Trophoblast cell (in vitro differentiated cells and primary cell): ENCODE results near the gene IFT52.
"Not testable (repeated sequence)": the region's sequence is repeated elsewhere in the genome, so short reads cannot be mapped to it uniquely, and the experiment has no call there.

Experiments
- DNase-seq, 2 donors: peaks; one replicate each; pipeline ENCODE4 v3.0.0-alpha.2; 2016
- H2AFZ ChIP-seq: 2 replicates; pipeline ENCODE4 v1.6.1; 2013; ENCODE audit warnings: low read length, moderate library complexity, mild to moderate bottlenecking; ENCODE audit not compliant: insufficient read depth, poor library complexity
- H2AK5ac ChIP-seq: 2 replicates; pipeline ENCODE4 v1.6.1; 2013; ENCODE audit warnings: mild to moderate bottlenecking, low read length
- H2BK120ac ChIP-seq: 2 replicates; pipeline ENCODE4 v1.6.1; 2013; ENCODE audit warnings: low read length, mild to moderate bottlenecking, moderate library complexity; ENCODE audit not compliant: insufficient read depth, poor library complexity
- H2BK12ac ChIP-seq: 2 replicates; pipeline ENCODE4 v1.6.1; 2013; ENCODE audit warnings: mild to moderate bottlenecking, low read length, moderate library complexity
- H2BK5ac ChIP-seq: 2 replicates; pipeline ENCODE4 v1.6.1; 2013; ENCODE audit warnings: low read length, low read depth, moderate library complexity, mild to moderate bottlenecking; ENCODE audit not compliant: poor library complexity
- H3K14ac ChIP-seq: 2 replicates; pipeline ENCODE4 v1.6.1; 2013; ENCODE audit warnings: mild to moderate bottlenecking, low read length
- H3K18ac ChIP-seq: 2 replicates; pipeline ENCODE4 v1.6.1; 2013; ENCODE audit warnings: mild to moderate bottlenecking, low read length
- H3K23ac ChIP-seq: 2 replicates; pipeline ENCODE4 v1.6.1; 2013; ENCODE audit warnings: low read length
- H3K27ac ChIP-seq: 2 replicates; pipeline ENCODE4 v1.5.1; 2013; ENCODE audit warnings: low read depth, mild to moderate bottlenecking, inconsistent platforms, low read length, moderate library complexity
- H3K27me3 ChIP-seq: 2 replicates; pipeline ENCODE4 v1.6.1; 2013; ENCODE audit warnings: inconsistent platforms, mild to moderate bottlenecking, low read length, moderate library complexity; ENCODE audit not compliant: insufficient read depth
- H3K36me3 ChIP-seq, 2 experiments: 1 replicate in 1 of 2; 2 replicates in 1 of 2; pipeline ENCODE4 v1.6.1; 2013; ENCODE audit warnings: low read length in 2 of 2, mild to moderate bottlenecking in 2 of 2, moderate library complexity in 1 of 2; ENCODE audit not compliant: insufficient read depth in 2 of 2, control insufficient read depth in 1 of 2
- H3K4ac ChIP-seq: 2 replicates; pipeline ENCODE4 v1.6.1; 2013; ENCODE audit warnings: low read depth, mild to moderate bottlenecking, low read length, moderate library complexity
- H3K4me1 ChIP-seq, 2 experiments: 1 replicate in 1 of 2; 2 replicates in 1 of 2; pipeline ENCODE4 v1.6.1; 2013; ENCODE audit warnings: low read length in 2 of 2, mild to moderate bottlenecking in 2 of 2, moderate library complexity in 1 of 2; ENCODE audit not compliant: insufficient read depth in 2 of 2, control insufficient read depth in 1 of 2
- H3K4me2 ChIP-seq: 2 replicates; pipeline ENCODE4 v1.6.1; 2013; ENCODE audit warnings: inconsistent platforms, mild to moderate bottlenecking, low read length, moderate library complexity
- H3K4me3 ChIP-seq: 2 replicates; pipeline ENCODE4 v1.5.1; 2013; ENCODE audit warnings: mild to moderate bottlenecking, low read depth, low read length, inconsistent platforms
- H3K79me1 ChIP-seq: one replicate; pipeline ENCODE4 v1.6.1; 2013; ENCODE audit warnings: low read length
- H3K79me2 ChIP-seq: 2 replicates; pipeline ENCODE4 v1.6.1; 2013; ENCODE audit warnings: low read length, mild to moderate bottlenecking; ENCODE audit not compliant: control insufficient read depth, insufficient read depth, poor library complexity
- H3K9ac ChIP-seq: 2 replicates; pipeline ENCODE4 v1.6.1; 2013; ENCODE audit warnings: mild to moderate bottlenecking, low read length
- H3K9me3 ChIP-seq: 2 replicates; pipeline ENCODE4 v1.6.1; 2013; ENCODE audit warnings: low read depth, mild to moderate bottlenecking, control low read depth, inconsistent platforms, low read length; ENCODE audit not compliant: insufficient read depth
- H4K12ac ChIP-seq: 2 replicates; pipeline ENCODE4 v1.6.1; 2013; ENCODE audit warnings: low read depth, mild to moderate bottlenecking, low read length, moderate library complexity
- H4K8ac ChIP-seq: 2 replicates; pipeline ENCODE4 v1.6.1; 2013; ENCODE audit warnings: low read depth, mild to moderate bottlenecking, low read length, moderate library complexity
- H4K91ac ChIP-seq: one replicate; pipeline ENCODE4 v1.6.1; 2013; ENCODE audit warnings: low read depth, mild to moderate bottlenecking, low read length, moderate library complexity
- WGBS: extraction: QIAGEN DNeasy Blood & Tissue Kit; methylation state at CpG from one replicate; pipeline ENCODE4 v1.1.7; 2013; ENCODE audit warnings: missing lambda C conversion rate; ENCODE audit not compliant: insufficient read length, insufficient coverage; ENCODE audit errors: extremely low coverage; 5-methylcytosine and 5-hydroxymethylcytosine counted together

IFT52 gene

DNA sequence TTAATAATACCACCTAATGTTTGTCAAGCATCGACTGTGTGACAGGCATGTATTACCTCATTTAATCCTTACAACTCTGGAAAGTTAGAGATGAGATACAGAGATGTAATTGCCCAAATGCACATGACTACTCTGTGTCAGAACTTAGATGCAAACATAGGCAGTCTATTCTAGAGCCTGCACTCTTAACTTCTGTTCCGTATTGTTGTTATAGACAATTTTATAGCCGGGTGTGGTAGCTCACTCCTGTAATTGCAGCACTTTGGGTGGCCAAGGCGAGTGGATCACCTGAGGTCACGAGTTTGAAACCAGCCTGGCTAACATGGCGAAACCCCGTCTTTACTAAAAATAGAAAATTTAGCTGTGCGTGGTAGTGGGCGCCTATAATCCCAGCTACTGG is 15.0 kb downstream of the IFT52 start:
- no peak overlapping the region for H3K4me2 ChIP-seq
- H4K8ac ChIP-seq: no peak overlapping the region
- no peak for DNase-seq
- no peaks in the 10 kb centered on the region for H3K9me3 ChIP-seq
- no peak overlapping the region for H3K27ac ChIP-seq
- H3K4ac ChIP-seq: no peak overlapping the region
- H3K18ac ChIP-seq: no peak overlapping the region
- no peak overlapping the region for H2BK12ac ChIP-seq
- H3K27me3 ChIP-seq: no peaks in the 10 kb centered on the region
- no peaks in the 10 kb centered on the region for H3K79me2 ChIP-seq
- no peak overlapping the region for H4K12ac ChIP-seq
- no peaks in the 10 kb centered on the region for H3K79me1 ChIP-seq
- H2AFZ ChIP-seq: no peak overlapping the region
- H3K23ac ChIP-seq: no peak overlapping the region
- WGBS: no CpG with 5 or more reads among the region's 9 CpGs
- no peak overlapping the region for H3K4me3 ChIP-seq
- peaks cover 8 to 11% of the 10 kb centered on the region in 2 experiments for H3K36me3 ChIP-seq
- H2BK120ac ChIP-seq: no peak overlapping the region
- H3K14ac ChIP-seq: no peak overlapping the region
- H3K9ac ChIP-seq: no peak overlapping the region
- no peak overlapping the region for H2BK5ac ChIP-seq
- no peak overlapping the region for H2AK5ac ChIP-seq
- no peak overlapping the region for H4K91ac ChIP-seq
- H3K4me1 ChIP-seq: no peaks in the 10 kb centered on the region

DNA sequence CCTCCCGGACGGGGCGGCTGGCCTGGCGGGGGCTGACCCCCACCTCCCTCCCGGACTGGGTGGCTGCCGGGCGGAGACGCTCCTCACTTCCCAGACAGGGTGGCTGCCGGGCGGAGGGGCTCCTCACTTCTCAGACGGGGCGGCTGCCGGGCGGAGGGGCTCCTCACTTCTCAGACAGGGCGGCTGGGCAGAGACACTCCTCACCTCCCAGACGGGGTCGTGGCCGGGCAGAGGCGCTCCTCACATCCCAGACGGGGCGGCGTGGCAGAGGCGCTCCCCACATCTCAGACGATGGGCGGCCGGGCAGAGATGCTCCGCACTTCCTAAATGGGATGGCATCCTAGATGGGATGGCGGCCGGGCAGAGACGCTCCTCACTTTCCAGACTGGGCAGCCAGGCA is 16.5 kb downstream of the IFT52 start:
- H4K91ac ChIP-seq, H2BK12ac ChIP-seq, H3K27me3 ChIP-seq, H3K4me3 ChIP-seq, H2AK5ac ChIP-seq, H4K12ac ChIP-seq, H2BK5ac ChIP-seq, H3K18ac ChIP-seq, H3K9ac ChIP-seq, H3K9me3 ChIP-seq, H3K79me1 ChIP-seq, H3K4ac ChIP-seq, H3K23ac ChIP-seq, H2BK120ac ChIP-seq, H3K4me2 ChIP-seq, DNase-seq, H3K4me1 ChIP-seq, H3K14ac ChIP-seq, H3K27ac ChIP-seq, H4K8ac ChIP-seq, H2AFZ ChIP-seq, H3K79me2 ChIP-seq: not testable (repeated sequence)
- H3K36me3 ChIP-seq: peaks cover 8 to 11% of the 10 kb centered on the region in 2 experiments
- no CpG with 5 or more reads among the region's 30 CpGs for WGBS

DNA sequence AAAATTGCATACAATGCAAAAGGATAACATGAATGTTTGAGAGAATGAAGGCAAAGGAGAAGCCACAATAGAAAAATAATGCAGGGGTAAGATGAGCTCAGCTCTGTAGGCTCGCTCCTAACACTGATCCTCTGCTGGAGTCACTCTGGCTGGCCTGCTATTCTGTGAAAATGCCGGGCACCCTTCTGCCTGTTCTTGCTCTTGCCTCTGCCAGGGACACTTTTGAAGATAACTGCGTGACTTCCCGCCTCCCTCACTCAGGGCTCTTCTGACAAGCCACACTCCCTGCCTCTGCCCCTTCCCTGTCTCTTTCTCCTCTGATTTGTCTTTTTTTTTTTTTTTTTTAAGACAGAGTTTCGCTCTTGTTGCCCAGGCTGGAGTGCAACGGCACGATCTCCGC is 40.9 kb downstream of the IFT52 start:
- H3K9ac ChIP-seq: no peak overlapping the region
- no peak overlapping the region for H3K4me3 ChIP-seq
- H3K4ac ChIP-seq: no peak overlapping the region
- no peak overlapping the region for H4K12ac ChIP-seq
- H2BK12ac ChIP-seq: no peak overlapping the region
- peaks cover 8 to 16% of the 10 kb centered on the region in 2 experiments for H3K36me3 ChIP-seq
- no peaks in the 10 kb centered on the region for H3K9me3 ChIP-seq
- H3K27me3 ChIP-seq: no peaks in the 10 kb centered on the region
- H3K18ac ChIP-seq: no peak overlapping the region
- no peaks in the 10 kb centered on the region for H3K4me1 ChIP-seq
- H2AK5ac ChIP-seq: no peak overlapping the region
- no peaks in the 10 kb centered on the region for H3K79me1 ChIP-seq
- H3K14ac ChIP-seq: no peak overlapping the region
- H3K4me2 ChIP-seq: no peak overlapping the region
- no peak overlapping the region for H4K8ac ChIP-seq
- no peak overlapping the region for H3K27ac ChIP-seq
- H4K91ac ChIP-seq: no peak overlapping the region
- no peak overlapping the region for H2BK120ac ChIP-seq
- no peak overlapping the region for H2AFZ ChIP-seq
- H3K23ac ChIP-seq: no peak overlapping the region
- DNase-seq: no peak
- no CpG with 5 or more reads among the region's 8 CpGs for WGBS
- no peak overlapping the region for H2BK5ac ChIP-seq
- H3K79me2 ChIP-seq: no peaks in the 10 kb centered on the region

GRCh38 chr20:43636429-43636828 is 45.7 kb downstream of the IFT52 start:
- no peak overlapping the region for H3K9ac ChIP-seq
- H3K4me2 ChIP-seq: no peak overlapping the region
- no peaks in the 10 kb centered on the region for H3K79me1 ChIP-seq
- no peak overlapping the region for H4K91ac ChIP-seq
- no peak overlapping the region for H3K4me3 ChIP-seq
- H3K27ac ChIP-seq: no peak overlapping the region
- no CpG with 5 or more reads among the region's 2 CpGs for WGBS
- no peak overlapping the region for H3K14ac ChIP-seq
- H4K8ac ChIP-seq: no peak overlapping the region
- H2BK120ac ChIP-seq: no peak overlapping the region
- H3K79me2 ChIP-seq: no peaks in the 10 kb centered on the region
- H2AK5ac ChIP-seq: no peak overlapping the region
- no peak overlapping the region for H2BK5ac ChIP-seq
- no peak overlapping the region for H3K23ac ChIP-seq
- no peak for DNase-seq
- H3K4ac ChIP-seq: no peak overlapping the region
- no peaks in the 10 kb centered on the region for H3K27me3 ChIP-seq
- H2AFZ ChIP-seq: no peak overlapping the region
- no peak overlapping the region for H2BK12ac ChIP-seq
- H3K36me3 ChIP-seq: peaks cover 17 to 21% of the 10 kb centered on the region in 2 experiments
- H3K4me1 ChIP-seq: no peaks in the 10 kb centered on the region
- no peak overlapping the region for H3K18ac ChIP-seq
- H3K9me3 ChIP-seq: no peaks in the 10 kb centered on the region
- H4K12ac ChIP-seq: no peak overlapping the region
